22Rv1 (cell line): ENCODE measurements around the gene FBXO10.

Experiments
- H3K27ac ChIP-seq: fragments of 450-650 bp; 2 replicates; pipeline ENCODE4 v1.5.1; 2017
- ZFX ChIP-seq: fragments of 450-650 bp; IDR thresholded peaks from 2 replicates; pipeline ENCODE4 v1.6.1; 2017; ENCODE audit warnings: antibody characterized with exemption, borderline replicate concordance
- TF ChIP-seq, protein P1 (sequence below): fragments of 450-650 bp; IDR thresholded peaks from 2 replicates; pipeline ENCODE4 v1.5.1; 2017; ENCODE audit warnings: mild to moderate bottlenecking

FBXO10 gene

DNA sequence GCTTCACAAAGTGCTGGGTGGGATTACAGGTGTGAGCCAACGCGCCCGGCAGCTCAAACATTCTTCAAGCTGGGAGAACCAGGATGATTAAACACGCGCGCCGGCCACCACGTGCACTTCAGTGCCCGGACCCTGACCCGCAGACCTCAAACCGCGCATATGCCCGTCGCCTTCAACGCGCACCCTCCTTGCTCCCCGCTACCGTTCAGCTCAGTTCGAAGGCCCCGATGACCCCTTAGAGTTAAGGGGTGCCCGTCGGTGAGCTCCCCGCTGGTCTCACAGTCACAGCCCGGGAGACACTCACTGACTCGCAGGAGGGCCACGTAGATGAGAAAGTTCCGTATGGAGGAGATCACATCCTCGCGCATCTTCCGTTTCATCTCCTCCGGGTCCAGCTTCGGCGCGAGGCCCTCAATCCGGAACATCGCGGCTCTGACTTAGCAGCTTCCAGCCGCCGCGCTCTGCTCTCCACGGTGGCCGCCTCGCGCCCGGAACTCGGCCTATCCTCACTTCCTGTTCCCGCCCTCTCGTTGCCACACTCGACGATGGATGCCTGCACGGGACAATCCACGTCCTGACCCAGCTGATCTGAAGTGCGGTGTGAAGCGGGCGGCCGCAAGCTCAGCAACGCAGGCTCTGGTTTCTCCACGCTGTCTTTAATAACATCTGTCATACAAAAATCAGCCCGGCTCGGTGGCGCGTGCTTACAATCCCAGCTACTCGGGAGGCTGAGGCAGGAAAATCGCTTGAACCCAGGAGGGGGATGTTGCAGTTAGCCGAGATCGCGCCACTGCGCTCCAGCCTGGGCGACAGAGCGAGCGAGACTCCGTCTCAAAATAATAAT lies 16.1 kb upstream of the FBXO10 start, which contains the start of gene TOMM5:
Gene TOMM5 (minus strand): TSS at position 490 of the 844 bp plus-strand sequence. CDS start 65 bp downstream, at position 425.
- TF ChIP-seq, protein P1, sequence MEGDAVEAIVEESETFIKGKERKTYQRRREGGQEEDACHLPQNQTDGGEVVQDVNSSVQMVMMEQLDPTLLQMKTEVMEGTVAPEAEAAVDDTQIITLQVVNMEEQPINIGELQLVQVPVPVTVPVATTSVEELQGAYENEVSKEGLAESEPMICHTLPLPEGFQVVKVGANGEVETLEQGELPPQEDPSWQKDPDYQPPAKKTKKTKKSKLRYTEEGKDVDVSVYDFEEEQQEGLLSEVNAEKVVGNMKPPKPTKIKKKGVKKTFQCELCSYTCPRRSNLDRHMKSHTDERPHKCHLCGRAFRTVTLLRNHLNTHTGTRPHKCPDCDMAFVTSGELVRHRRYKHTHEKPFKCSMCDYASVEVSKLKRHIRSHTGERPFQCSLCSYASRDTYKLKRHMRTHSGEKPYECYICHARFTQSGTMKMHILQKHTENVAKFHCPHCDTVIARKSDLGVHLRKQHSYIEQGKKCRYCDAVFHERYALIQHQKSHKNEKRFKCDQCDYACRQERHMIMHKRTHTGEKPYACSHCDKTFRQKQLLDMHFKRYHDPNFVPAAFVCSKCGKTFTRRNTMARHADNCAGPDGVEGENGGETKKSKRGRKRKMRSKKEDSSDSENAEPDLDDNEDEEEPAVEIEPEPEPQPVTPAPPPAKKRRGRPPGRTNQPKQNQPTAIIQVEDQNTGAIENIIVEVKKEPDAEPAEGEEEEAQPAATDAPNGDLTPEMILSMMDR: no peak
- no peak for TF ChIP-seq ZFX
- H3K27ac ChIP-seq: peak within 1 kb of the TSS; percentile 85

DNA sequence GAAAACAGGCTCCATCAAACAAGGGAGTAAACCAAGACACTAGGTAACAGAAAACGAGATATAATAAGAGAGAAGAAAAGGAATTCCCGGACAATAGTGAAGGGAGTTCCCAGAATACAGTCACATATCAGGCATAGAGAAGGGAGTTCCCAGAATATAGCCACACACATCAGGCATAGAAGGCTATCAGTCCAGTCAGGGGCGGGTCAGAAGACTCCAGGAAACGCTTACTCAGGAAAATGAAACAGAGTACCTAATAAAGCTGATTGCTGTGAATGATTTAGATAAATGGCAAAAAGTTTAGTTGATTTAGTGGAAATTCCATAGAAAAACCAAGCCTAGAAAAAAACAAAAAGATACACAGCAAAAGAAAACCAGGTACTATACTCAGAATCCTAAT lies 11.3 kb upstream of the FBXO10 start:
- TF ChIP-seq, protein P1: no peak
- TF ChIP-seq ZFX: no peak
- no peak overlapping the region for H3K27ac ChIP-seq

DNA sequence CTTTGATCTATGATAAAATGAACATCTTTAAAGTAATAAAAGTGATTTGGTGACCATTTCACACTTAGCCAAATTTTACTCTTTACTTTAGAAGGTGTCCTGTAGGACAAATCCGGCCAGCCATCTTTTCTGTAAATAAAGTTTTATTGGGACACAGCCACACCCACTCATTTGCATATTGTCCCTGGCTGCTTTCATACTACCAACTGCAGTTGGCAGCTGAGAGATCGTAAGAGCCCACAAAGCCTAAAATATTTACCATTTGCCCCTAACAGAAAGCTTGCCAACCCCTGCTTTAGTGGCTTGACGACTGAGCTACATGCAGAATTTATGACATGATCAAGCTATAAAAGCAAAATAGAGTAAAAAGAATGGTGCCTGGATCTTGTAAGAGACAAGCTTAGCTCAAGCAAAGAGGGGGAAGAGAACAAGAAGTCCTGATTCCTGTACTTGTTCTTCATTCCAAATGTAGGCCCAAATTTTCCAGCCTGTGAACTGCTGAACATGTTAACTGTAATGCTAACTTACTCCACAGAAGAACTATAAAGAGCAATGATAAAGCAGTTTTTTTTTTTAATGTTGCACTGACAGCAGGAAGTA lies 7.4 kb upstream of the FBXO10 start:
- peak overlapping the region; percentile 70 for H3K27ac ChIP-seq
- TF ChIP-seq, protein P1: no peak
- TF ChIP-seq ZFX: no peak

DNA sequence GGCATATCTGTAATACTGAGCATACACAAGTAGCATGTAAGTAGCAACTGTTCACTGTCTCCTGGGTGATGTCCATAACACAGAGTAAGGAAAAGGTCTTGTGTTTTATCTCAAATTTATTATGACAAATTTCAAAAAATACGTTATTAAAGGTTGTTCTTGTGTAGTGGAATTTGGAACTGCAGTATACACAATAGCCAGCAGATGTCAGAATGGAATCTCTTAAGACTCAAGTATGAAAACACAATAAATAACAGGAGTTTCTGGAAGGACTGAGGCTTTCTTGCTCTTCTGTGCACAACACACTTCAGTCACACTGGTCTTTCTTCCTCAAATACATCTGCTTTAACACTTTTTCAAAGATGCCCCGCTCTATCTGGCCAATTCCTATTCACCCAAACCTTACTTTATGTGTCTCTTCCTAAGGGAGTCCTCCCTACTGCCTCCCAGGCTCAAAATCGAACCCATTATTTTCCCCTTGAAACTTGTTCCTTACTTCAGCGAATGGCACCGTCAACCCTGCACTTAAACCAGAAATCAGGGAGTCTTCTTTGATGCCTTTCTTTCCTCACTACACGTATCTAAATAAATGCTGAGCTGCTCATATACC lies 6.5 kb upstream of the FBXO10 start:
- TF ChIP-seq ZFX: no peak
- TF ChIP-seq, protein P1: peak; percentile 76
- H3K27ac ChIP-seq: peak overlapping the region; percentile 70

DNA sequence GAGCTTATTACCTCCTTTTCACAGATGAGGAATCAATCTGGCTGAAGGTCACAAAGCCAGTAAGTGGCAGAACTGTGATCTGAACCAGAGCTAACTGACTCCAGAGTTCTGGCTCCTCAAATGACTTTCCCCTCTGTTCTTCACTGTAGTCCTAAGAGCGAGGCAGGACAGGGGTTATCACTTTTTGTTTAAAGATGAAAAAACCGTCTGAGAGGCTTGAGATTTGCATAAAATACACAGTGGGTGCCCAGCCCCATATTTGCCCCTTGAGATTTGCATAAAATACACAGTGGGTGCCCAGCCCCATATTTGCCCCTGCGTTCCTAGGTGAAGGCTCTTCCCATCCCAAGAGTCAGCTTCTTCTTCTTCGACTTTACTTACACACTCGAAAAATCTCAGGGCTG lies 667 bp downstream of the FBXO10 start:
- peak overlapping the region; percentile 51 for H3K27ac ChIP-seq
- no peak for TF ChIP-seq ZFX

DNA sequence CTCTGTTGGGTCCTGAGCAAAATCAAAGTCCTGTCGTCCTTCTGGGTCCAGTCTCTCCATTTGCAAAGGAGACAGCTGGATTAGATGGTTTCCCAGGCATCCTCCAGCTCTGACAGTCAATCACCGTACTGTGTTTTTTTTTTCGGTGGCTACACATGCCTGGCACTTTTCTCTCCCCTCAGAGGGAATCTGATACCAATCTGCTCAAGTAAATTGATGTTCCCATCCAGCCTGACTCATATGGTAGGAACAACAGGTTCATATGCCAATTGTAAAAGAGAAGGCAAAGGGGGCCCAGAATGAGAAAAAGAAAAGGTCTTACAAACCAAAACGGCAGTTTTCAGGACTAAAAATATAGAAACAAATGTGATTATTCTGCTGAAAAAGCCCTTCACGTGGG lies 1.2 kb downstream of the FBXO10 start:
- no peak for TF ChIP-seq ZFX
- TF ChIP-seq, protein P1: no peak
- no peak overlapping the region for H3K27ac ChIP-seq

DNA sequence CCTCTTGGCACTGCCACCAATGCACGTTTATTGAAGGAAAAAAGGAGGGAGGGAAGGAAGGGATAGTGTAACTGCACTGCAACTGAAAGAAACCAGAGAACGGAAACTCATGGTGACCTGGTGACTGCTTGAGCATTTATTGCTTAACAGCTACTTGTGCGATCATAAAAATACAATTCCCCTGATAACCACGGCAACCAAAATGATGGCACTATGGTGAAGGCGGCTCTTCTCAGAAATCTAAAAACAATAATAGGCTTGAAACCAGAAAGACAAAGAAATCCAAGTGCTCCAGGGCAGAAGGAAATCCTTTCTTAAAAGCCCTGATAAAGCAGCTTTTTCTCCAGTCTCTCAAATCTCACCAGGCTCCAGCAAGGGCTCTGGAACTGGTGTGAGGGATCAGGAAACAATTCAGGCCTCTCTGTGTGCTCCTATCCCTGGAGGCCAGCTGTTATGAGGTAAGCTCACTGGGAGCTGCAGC lies 1.9 kb downstream of the FBXO10 start:
- no peak for TF ChIP-seq ZFX
- TF ChIP-seq, protein P1: no peak
- H3K27ac ChIP-seq: no peak overlapping the region
